Measurements from ENCODE around the gene AMBRA1. TPM values are rescaled to one million over a fixed set of nuclear protein-coding genes. Genes with fewer than 3 reads are reported as not detected.

Gene AMBRA1
- total RNA-seq, 1 donor from 2014 or later = 11.3 TPM

DNA sequence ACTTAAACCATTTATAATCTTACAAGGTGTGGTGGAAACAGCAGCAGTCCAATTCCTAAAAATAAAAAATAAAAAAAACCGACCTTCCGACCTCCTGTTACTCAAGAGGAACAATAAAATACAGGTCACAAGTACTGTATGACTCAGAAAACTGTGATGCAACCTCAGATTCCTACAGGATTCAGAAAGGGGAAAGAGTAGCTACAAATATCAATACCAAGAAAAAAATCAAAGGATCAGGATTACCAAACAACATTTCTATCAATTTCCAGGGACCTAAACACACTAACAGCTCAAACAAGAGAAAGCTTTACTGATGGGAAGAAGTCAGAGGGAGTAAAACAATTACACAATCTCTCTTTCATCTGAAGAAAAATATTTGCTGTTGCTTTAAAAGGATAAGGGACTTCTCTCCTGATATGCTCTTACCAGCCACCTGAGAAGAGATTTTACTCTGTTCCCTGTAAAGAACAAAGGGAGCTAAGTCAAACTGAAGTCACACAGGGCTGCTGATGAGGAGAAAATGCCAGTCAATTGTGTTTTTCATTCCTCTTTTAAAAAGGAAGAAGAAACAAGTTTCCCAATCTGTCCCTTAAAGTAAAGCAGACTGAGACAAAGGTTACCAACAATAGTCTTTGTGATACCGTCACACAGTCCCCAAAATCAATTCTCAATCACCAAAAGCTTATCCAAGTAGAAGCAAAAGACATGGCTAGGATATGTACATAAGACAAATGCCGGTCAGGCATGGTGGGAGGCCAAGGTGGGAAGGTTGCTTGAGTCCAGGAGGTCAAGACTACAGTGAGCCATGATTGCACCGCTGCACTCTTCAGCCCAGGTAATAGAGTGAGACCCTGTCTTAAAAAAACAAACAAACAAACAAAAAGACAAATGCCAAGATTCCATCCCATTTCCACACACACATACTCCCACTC, 39.3 kb downstream of the AMBRA1 start:
- Histone ChIP-seq H3K36me3 (ENCODE audit: control insufficient read depth, insufficient read depth, low read length) (no peaks in the 10 kb centered on the region), H3K27me3 (ENCODE audit: control insufficient read depth, insufficient read depth, low read length) (no peaks in the 10 kb centered on the region), H3K4me3 (ENCODE audit: low read depth, low read length) (no peak overlapping the region)
- no peak for TF ChIP-seq CTCF (IDR thresholded peaks at IDR 0.05; ENCODE audit: insufficient read depth, low read length, severe bottlenecking)
- DNase-seq (ENCODE audit: low read depth) (peak; percentile 93), FAIRE-seq (no peak)

DNA sequence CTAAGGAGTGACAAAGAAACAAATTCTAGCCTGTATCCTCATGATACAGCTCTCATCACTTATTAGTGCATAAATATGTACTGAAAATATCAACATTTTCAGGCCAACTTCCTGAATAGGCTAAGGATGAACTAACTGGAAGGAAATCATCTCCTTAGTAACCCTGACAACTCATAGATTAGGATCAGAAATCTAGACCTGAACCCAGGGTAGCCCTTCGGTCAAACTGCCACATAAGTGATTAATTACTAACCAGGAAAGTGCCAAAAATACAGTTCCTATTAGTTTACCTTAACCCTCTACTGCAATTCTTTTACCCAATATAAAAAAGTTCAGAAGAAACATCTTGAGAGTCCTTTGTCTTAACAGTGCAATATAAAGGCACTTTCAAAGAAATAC, 40.0 kb downstream of the AMBRA1 start:
- no peak for TF ChIP-seq CTCF (IDR thresholded peaks at IDR 0.05; ENCODE audit: insufficient read depth, low read length, severe bottlenecking)
- DNase-seq (ENCODE audit: low read depth) (no peak), FAIRE-seq (no peak)
- Histone ChIP-seq H3K4me3 (ENCODE audit: low read depth, low read length) (no peak overlapping the region), H3K27me3 (ENCODE audit: control insufficient read depth, insufficient read depth, low read length) (no peaks in the 10 kb centered on the region), H3K36me3 (ENCODE audit: control insufficient read depth, insufficient read depth, low read length) (no peaks in the 10 kb centered on the region)

- DNase-seq (ENCODE audit: low read depth) (no peak), FAIRE-seq (no peak)
- H3K36me3 ChIP-seq (ENCODE audit: control insufficient read depth, insufficient read depth, low read length) = no peaks in the 10 kb centered on the region
- H3K4me3 ChIP-seq (ENCODE audit: low read depth, low read length) = no peak overlapping the region
- no peak for TF ChIP-seq CTCF (IDR thresholded peaks at IDR 0.05; ENCODE audit: insufficient read depth, low read length, severe bottlenecking)
- H3K27me3 ChIP-seq (ENCODE audit: control insufficient read depth, insufficient read depth, low read length) = no peaks in the 10 kb centered on the region
These were observed 42.6 kb downstream of the AMBRA1 start for GRCh38 chr11:46551261-46551660.

- FAIRE-seq (no peak), DNase-seq (ENCODE audit: low read depth) (no peak)
These were observed 46.2 kb downstream of the AMBRA1 start for GRCh38 chr11:46547579-46547978.

DNA sequence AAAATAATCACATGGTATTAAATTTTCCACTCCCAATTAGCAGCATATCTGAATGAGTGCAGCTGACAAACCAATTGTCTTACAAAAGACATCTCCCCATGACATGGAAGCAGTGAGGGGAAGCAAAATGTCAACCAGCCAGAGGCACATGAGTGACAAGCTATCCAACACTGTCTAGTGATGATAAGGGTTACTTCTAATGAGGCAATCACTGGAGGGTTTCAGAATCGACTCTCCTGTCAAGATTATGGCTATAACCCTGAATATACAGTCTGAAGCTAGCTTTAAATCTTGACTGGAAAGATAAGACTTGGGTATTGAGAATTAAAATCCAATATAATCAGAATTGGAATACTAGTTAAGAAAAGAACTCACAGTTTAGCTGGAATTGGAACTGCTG, 50.3 kb downstream of the AMBRA1 start:
- H3K36me3 ChIP-seq (ENCODE audit: control insufficient read depth, insufficient read depth, low read length) = peaks cover 23% of the 10 kb centered on the region
- FAIRE-seq = no peak
- H3K27me3 ChIP-seq (ENCODE audit: control insufficient read depth, insufficient read depth, low read length) = no peaks in the 10 kb centered on the region
- no peak for DNase-seq (ENCODE audit: low read depth)
- no peak for TF ChIP-seq CTCF (IDR thresholded peaks at IDR 0.05; ENCODE audit: insufficient read depth, low read length, severe bottlenecking)
- H3K4me3 ChIP-seq (ENCODE audit: low read depth, low read length) = no peak overlapping the region

More at GRCh38 chr11:46547579-46547978, 46.2 kb downstream of the AMBRA1 start:
- Histone ChIP-seq H3K4me3 (ENCODE audit: low read depth, low read length) (no peak overlapping the region), H3K27me3 (ENCODE audit: control insufficient read depth, insufficient read depth, low read length) (no peaks in the 10 kb centered on the region), H3K36me3 (ENCODE audit: control insufficient read depth, insufficient read depth, low read length) (peaks cover 14% of the 10 kb centered on the region)
- TF ChIP-seq CTCF (IDR thresholded peaks at IDR 0.05; ENCODE audit: insufficient read depth, low read length, severe bottlenecking) = no peak
